Neural crest cell (in vitro differentiated cells): ENCODE results near the gene ITPR3. TPM values are rescaled to one million over a fixed set of nuclear protein-coding genes. Genes with fewer than 3 reads are reported as not detected.

Experiments used
- DNase-seq: peaks from one replicate; pipeline ENCODE4 v3.0.0; 2021; ENCODE audit warnings: low read depth, mixed read lengths, low spot score
- H3K27ac Mint-ChIP-seq: one replicate; pipeline ENCODE4 v1.8.0; 2021; ENCODE audit warnings: mild to moderate bottlenecking, mixed read lengths; ENCODE audit not compliant: unreplicated experiment
- H3K27me3 Mint-ChIP-seq: 2 replicates; pipeline ENCODE4 v1.8.0; 2021; ENCODE audit warnings: low read depth, mild to moderate bottlenecking, mixed read lengths
- H3K36me3 Mint-ChIP-seq: 2 replicates; pipeline ENCODE4 v1.8.0; 2021; ENCODE audit warnings: low read depth, mild to moderate bottlenecking, mixed read lengths
- H3K4me1 Mint-ChIP-seq: 2 replicates; pipeline ENCODE4 v1.8.0; 2021; ENCODE audit warnings: mixed read lengths
- H3K4me3 Mint-ChIP-seq: one replicate; pipeline ENCODE4 v1.8.0; 2021; ENCODE audit warnings: mild to moderate bottlenecking, mixed read lengths
- H3K9me3 Mint-ChIP-seq: 2 replicates; pipeline ENCODE4 v1.8.0; 2021; ENCODE audit warnings: mixed read lengths
- total RNA-seq: library from RNA; stranded (reverse); gene quantifications from 2 replicates; pipeline ENCODE4 v1.2.1, GENCODE V29; 2021
- TF ChIP-seq, protein P1 (sequence below): fragments of 200-600 bp; sonication (generic); conservative IDR thresholded peaks from 2 replicates; pipeline ENCODE4 v1.5.0; 2021; ENCODE audit warnings: antibody characterized with exemption, mild to moderate bottlenecking

ITPR3 gene
- total RNA-seq, 1 donor from 2014 or later, result 16.0 TPM

DNA sequence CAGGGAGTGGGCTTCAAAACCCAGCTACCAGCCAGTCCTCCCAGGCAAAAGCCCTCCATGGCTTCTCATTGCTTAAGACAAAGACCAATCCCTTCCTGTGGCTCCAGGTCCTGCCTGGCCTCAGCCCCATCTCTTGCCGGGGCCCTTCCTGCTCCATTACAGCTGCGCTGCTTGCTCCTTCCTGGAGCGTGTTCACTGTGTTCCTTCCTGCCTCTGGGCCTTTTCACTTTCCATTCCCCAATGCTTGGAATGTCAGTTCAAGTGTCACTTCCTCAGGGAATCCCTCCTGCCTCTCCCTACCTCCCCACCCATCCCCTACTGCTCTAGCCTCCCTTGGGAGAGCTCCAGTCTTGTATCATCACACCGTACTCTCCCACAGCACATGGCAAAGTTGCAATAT lies 11.1 kb upstream of the ITPR3 start:
- Mint-ChIP-seq H3K27ac (peak overlapping the region; percentile 98), H3K4me1 (peaks cover 65% of the 10 kb centered on the region), H3K9me3 (no peaks in the 10 kb centered on the region), H3K36me3 (no peaks in the 10 kb centered on the region), H3K4me3 (peak overlapping the region; percentile 78), H3K27me3 (peaks cover 2% of the 10 kb centered on the region)
- TF ChIP-seq, protein P1, sequence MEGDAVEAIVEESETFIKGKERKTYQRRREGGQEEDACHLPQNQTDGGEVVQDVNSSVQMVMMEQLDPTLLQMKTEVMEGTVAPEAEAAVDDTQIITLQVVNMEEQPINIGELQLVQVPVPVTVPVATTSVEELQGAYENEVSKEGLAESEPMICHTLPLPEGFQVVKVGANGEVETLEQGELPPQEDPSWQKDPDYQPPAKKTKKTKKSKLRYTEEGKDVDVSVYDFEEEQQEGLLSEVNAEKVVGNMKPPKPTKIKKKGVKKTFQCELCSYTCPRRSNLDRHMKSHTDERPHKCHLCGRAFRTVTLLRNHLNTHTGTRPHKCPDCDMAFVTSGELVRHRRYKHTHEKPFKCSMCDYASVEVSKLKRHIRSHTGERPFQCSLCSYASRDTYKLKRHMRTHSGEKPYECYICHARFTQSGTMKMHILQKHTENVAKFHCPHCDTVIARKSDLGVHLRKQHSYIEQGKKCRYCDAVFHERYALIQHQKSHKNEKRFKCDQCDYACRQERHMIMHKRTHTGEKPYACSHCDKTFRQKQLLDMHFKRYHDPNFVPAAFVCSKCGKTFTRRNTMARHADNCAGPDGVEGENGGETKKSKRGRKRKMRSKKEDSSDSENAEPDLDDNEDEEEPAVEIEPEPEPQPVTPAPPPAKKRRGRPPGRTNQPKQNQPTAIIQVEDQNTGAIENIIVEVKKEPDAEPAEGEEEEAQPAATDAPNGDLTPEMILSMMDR, result no peak
- no peak for DNase-seq

DNA sequence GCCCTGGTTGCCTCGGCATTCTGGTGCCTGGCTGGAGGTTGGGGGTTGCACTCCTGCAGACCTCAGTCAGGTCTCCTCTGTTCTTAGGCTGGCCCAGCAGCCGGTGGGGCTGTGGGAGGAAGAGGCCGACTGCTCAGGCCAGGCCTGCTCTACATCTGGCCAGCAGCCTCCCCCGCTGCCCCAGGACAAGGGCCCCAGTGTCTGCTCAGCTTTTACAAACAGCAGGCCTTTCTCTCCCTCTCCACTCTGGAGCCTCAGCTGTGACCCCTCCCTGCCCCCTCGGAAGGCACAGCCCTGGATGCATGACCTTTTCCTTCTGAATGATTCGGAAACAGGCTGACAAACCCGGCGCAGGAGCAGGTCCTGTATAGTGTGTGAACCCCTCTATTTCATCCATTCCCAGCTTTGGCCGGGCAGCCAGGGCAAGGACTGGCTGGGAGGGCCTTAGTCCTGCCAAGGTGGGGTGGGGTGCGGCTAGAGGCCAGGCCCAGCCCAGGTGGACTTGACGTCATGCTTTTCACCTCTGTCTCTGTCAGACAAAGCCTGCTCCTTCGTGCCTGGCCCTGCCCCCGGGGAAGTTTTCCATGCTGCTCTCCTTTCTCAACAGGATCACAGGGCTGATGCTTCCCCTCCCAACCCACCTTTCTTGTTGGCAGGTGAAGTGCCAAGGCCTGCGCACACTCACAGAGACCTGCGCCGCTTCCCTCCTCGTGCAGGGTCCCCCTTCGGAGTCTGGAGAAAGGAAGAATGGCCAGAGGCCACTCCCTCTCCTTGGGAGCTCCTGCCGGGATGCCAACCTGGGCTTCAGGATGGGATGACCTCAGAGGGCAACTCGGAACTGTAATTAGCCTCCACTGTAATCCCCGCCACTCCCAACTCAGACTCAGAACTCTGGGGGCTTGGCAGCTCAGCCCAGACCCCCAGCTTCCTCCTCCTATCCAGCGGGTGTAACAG lies 10.1 kb upstream of the ITPR3 start:
- TF ChIP-seq, protein P1, result no peak
- Mint-ChIP-seq H3K36me3 (no peaks in the 10 kb centered on the region), H3K27ac (peak overlapping the region; percentile 98), H3K4me1 (peaks cover 61% of the 10 kb centered on the region), H3K4me3 (peak overlapping the region; percentile 78), H3K27me3 (peaks cover 2% of the 10 kb centered on the region), H3K9me3 (no peaks in the 10 kb centered on the region)
- peak; percentile 66 for DNase-seq

DNA sequence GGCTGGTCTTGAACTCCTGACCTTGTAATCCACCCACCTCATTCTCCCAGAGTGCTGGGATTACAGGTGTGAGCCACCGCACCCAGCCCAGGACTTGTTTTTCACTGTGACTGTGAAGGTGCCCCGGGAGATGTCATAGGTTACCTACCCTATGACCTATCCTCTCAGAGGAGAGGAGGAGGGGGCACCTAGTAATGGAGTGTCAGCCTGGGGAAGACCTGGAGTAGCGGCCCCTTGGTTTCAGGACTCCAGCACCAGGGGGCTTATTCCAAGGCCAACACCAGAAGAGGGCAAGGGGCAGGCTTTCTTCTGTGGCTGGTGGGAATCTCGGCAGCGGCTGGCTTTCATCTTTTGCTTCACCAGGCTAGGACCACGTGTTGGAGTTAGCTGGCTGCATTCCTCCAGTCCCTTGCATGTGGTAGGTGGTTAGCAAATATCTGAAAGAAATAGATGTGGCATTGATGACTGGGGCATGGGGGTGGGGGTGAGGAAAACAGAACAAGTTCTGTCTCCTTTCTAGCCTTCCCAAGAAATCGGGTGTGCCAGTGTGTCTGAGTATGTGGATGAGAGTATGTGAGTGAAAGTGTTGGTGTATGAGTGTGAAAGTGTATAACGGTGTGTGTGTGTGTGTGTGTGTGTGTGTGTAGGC lies 7.9 kb upstream of the ITPR3 start:
- H3K27me3 Mint-ChIP-seq, result peaks cover 4% of the 10 kb centered on the region
- no peaks in the 10 kb centered on the region for H3K36me3 Mint-ChIP-seq
- H3K4me3 Mint-ChIP-seq, result peak overlapping the region; percentile 63
- DNase-seq, result no peak
- H3K27ac Mint-ChIP-seq, result peak overlapping the region; percentile 39
- H3K4me1 Mint-ChIP-seq, result peaks cover 47% of the 10 kb centered on the region
- TF ChIP-seq, protein P1, result no peak
- no peaks in the 10 kb centered on the region for H3K9me3 Mint-ChIP-seq

DNA sequence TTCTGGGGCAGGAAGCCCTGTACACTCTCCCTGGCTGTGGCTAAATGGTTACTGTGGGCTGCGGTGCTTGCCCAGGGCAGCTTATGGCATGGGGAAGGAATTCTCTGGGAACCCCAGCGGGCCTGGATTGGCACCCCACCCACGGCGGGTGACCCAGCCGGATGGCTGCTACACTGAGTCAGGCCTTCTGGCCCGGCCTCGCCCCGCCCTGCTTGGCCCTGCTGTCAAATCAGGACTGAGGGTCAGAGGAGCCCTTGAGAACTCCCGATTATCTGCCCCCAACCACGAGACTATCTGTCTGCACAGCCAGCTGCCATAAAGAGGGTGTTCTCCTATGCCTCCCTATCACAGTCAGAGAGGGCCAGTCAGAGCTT lies 7.3 kb upstream of the ITPR3 start:
- Mint-ChIP-seq H3K36me3 (no peaks in the 10 kb centered on the region), H3K4me1 (peaks cover 46% of the 10 kb centered on the region), H3K27ac (no peak overlapping the region), H3K9me3 (no peaks in the 10 kb centered on the region), H3K4me3 (no peak overlapping the region), H3K27me3 (peaks cover 6% of the 10 kb centered on the region)
- no peak for DNase-seq
- TF ChIP-seq, protein P1, result no peak

DNA sequence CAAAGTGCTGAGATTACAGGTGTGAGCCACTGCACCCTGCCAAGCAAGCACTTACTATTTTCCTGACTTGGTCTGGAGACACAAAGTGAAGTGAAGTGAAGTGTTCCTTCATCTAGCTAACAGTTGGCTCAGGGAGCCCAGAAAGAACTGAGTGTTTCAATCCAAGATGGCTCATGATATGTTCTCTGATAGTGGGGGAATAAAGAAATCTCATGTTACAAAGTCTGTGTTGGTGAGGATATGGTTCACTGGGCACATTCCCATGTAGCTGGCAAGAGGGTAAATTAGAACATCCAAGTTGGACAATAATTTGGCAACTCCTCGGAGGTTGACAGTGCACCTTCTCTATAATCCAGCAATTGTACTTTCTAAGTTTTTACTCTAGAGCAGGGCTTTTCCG lies 5.0 kb upstream of the ITPR3 start:
- H3K36me3 Mint-ChIP-seq, result no peaks in the 10 kb centered on the region
- no peak for DNase-seq
- H3K27me3 Mint-ChIP-seq, result peaks cover 22% of the 10 kb centered on the region
- H3K4me3 Mint-ChIP-seq, result no peak overlapping the region
- TF ChIP-seq, protein P1, result no peak
- H3K4me1 Mint-ChIP-seq, result peaks cover 39% of the 10 kb centered on the region
- no peaks in the 10 kb centered on the region for H3K9me3 Mint-ChIP-seq
- H3K27ac Mint-ChIP-seq, result no peak overlapping the region
